GM12878 (cell line): ENCODE measurements around the gene CDHR2. TPM values are rescaled to one million over a fixed set of nuclear protein-coding genes. Genes with fewer than 3 reads are reported as not detected.

Experiments
- ATAC-seq: fragments of 200-7000 bp; cut with Tn5 transposase; 3 replicates; pipeline ENCODE4 v1.9.1; 2020; ENCODE audit warnings: mild to moderate bottlenecking, moderate library complexity
- BruUV-seq: library from RNA; stranded (reverse); fragments of 400-500 nt; replicated peaks from 2 replicates; lab custom pipeline; 2021; lab: Mats Ljungman, UMichigan
- CTCF ChIA-PET: fragments of 300-600 bp; sonication (Branson Sonifier 250); formaldehyde crosslinking; extraction: SDS; loops from one replicate; lab custom pipeline; 2021; ENCODE audit warnings: inconsistent platforms; lab: Yijun Ruan, JAX
- POLR2A ChIA-PET: fragments of 350-600 bp; formaldehyde crosslinking; extraction: SDS; loops from one replicate; lab custom pipeline; 2021; ENCODE audit warnings: inconsistent platforms; lab: Charles Lee
- RAD21 ChIA-PET: fragments of 300-600 bp; sonication (Branson Sonifier 250); formaldehyde crosslinking; loops from one replicate; lab custom pipeline; 2023; ENCODE audit warnings: antibody characterized with exemption; ENCODE audit not compliant: unreplicated experiment; lab: Charles Lee
- SMC1A ChIA-PET: fragments of 300-600 bp; sonication (Branson Sonifier 250); formaldehyde crosslinking; loops from one replicate; lab custom pipeline; 2023; ENCODE audit not compliant: unreplicated experiment, uncharacterized antibody; lab: Charles Lee
- DNase-seq: peaks from one replicate; pipeline ENCODE4 v3.0.0-alpha.2; 2011; ENCODE audit warnings: low read depth, low spot score
- FAIRE-seq: peaks from 3 replicates; lab custom pipeline; 2011; peaks lifted over from hg19 to GRCh38; lab: Jason Lieb, UNC
- H2AFZ ChIP-seq: 2 replicates; pipeline ENCODE4 v1.6.0; 2011; ENCODE audit warnings: low read depth, low read length, control low read depth; ENCODE audit not compliant: control insufficient read depth
- H3K27ac ChIP-seq: 2 replicates; pipeline ENCODE4 v1.5.1; 2011; ENCODE audit warnings: control low read depth; ENCODE audit not compliant: control insufficient read depth, insufficient read depth
- H3K27me3 ChIP-seq, 2 experiments: replicated peaks in 1 of 2; 2 replicates each; pipeline versions ENCODE4 v1.6.0 to v1.6.1; 2011; ENCODE audit warnings: low read length in 1 of 2; ENCODE audit not compliant: control insufficient read depth in 2 of 2, insufficient read depth in 2 of 2
- H3K36me3 ChIP-seq, 2 experiments: 2 replicates each; pipeline ENCODE4 v1.5.1; 2011; ENCODE audit warnings: low read length in 1 of 2; ENCODE audit not compliant: control insufficient read depth in 2 of 2, insufficient read depth in 2 of 2
- H3K4me1 ChIP-seq: 2 replicates; pipeline ENCODE4 v1.6.1; 2011; ENCODE audit warnings: mild to moderate bottlenecking, low read length, moderate library complexity, mixed read lengths; ENCODE audit not compliant: control insufficient read depth, insufficient read depth
- H3K4me2 ChIP-seq: 2 replicates; pipeline ENCODE4 v1.6.0; 2011; ENCODE audit warnings: control low read depth; ENCODE audit not compliant: control insufficient read depth, insufficient read depth
- H3K4me3 ChIP-seq: fragments of 200-600 bp; sonication (generic); 2 replicates; pipeline ENCODE4 v1.5.1; 2016
- H3K79me2 ChIP-seq: 2 replicates; pipeline ENCODE4 v1.6.0; 2011; ENCODE audit warnings: low read length; ENCODE audit not compliant: control insufficient read depth, insufficient read depth
- H3K9ac ChIP-seq: 2 replicates; pipeline ENCODE4 v1.8.0; 2011; ENCODE audit warnings: low read length, control low read depth, mixed read lengths; ENCODE audit not compliant: control insufficient read depth, insufficient read depth
- H3K9me3 ChIP-seq: replicated peaks from 3 replicates; pipeline ENCODE4 v1.5.1; 2011; ENCODE audit warnings: mild to moderate bottlenecking, low read length; ENCODE audit not compliant: control insufficient read depth, insufficient read depth
- H4K20me1 ChIP-seq: 2 replicates; pipeline ENCODE4 v1.6.0; 2011; ENCODE audit not compliant: control insufficient read depth, insufficient read depth
- CHD1 ChIP-seq: IDR thresholded peaks from 2 replicates; pipeline ENCODE4 v1.6.1; 2012; ENCODE audit warnings: low read depth, low read length, improper control_type of control experiment
- ETV6 ChIP-seq, 2 experiments: fragments of 450-650 bp in 1 of 2; IDR thresholded peaks in 1 of 2; conservative IDR thresholded peaks in 1 of 2; 2 replicates each; pipeline ENCODE4 v1.6.1; 2014; ENCODE audit warnings: antibody characterized with exemption in 1 of 2, borderline replicate concordance in 1 of 2, low read depth in 1 of 2, mild to moderate bottlenecking in 1 of 2, moderate library complexity in 1 of 2
- HDAC2 ChIP-seq: fragments of 200-600 bp; sonication (generic); IDR thresholded peaks from 2 replicates; pipeline ENCODE4 v1.6.1; 2017
- JUND ChIP-seq: IDR thresholded peaks from 2 replicates; pipeline ENCODE4 v1.6.1; 2012; ENCODE audit warnings: low read depth, mild to moderate bottlenecking, low read length, improper control_type of control experiment, moderate library complexity
- KDM1A ChIP-seq: fragments of 200-600 bp; sonication (generic); IDR thresholded peaks from 2 replicates; pipeline ENCODE4 v1.6.1; 2016; ENCODE audit warnings: borderline replicate concordance
- MTA3 ChIP-seq: IDR thresholded peaks from 2 replicates; pipeline ENCODE4 v1.6.1; 2012; ENCODE audit warnings: low read length, inconsistent platforms, borderline replicate concordance
- MYC ChIP-seq: IDR thresholded peaks from 2 replicates; pipeline ENCODE4 v1.6.1; 2011; ENCODE audit warnings: mild to moderate bottlenecking, low read length, moderate library complexity, inconsistent platforms; ENCODE audit not compliant: insufficient read depth, insufficient replicate concordance, insufficient read length, severe bottlenecking
- RCOR1 ChIP-seq: conservative IDR thresholded peaks from 2 replicates; pipeline ENCODE4 v1.6.1; 2012; ENCODE audit warnings: low read depth, low read length, improper control_type of control experiment
- TCF12 ChIP-seq: IDR thresholded peaks from 2 replicates; pipeline ENCODE4 v1.6.1; 2011; ENCODE audit warnings: low read depth, mild to moderate bottlenecking, low read length
- ZNF274 ChIP-seq: IDR thresholded peaks from one replicate; pipeline ENCODE4 v1.8.0; 2011; ENCODE audit not compliant: insufficient read length, insufficient read depth
- WGBS: methylation state at CpG from one replicate; pipeline ENCODE4 v1.1.6; 2016; ENCODE audit warnings: low lambda C conversion rate; ENCODE audit not compliant: insufficient replicate concordance, insufficient coverage; ENCODE audit errors: missing lambda C conversion rate; 5-methylcytosine and 5-hydroxymethylcytosine counted together
- in situ Hi-C: fragments of 300-500 bp; cut with MboI; formaldehyde crosslinking; loops from 9 replicates; pipeline ENCODE4 v1.14.3; 2018; ENCODE audit warnings: mixed read lengths
- intact Hi-C: fragments of 100-400 bp; cut with micrococcal nuclease; formaldehyde crosslinking; loops from one replicate; pipeline ENCODE4 v1.14.2; 2022; ENCODE audit not compliant: unreplicated experiment
- polyA plus RNA-seq, 11 experiments: library from polyadenylated mRNA; depleted of rRNA in 4 of 11; unstranded in 6 of 11; stranded (reverse) in 5 of 11; fragments of >200 nt; fragmentation: Nextera tagmentation in 4 of 11; fragmentation: Illumina TruSeq in 1 of 11; extraction: Ambion mirVana in 4 of 11; extraction: Trizol in 1 of 11; gene quantifications; 1 replicate in 1 of 11; 2 replicates in 10 of 11; pipeline versions ENCODE4 v1.2.1 to v1.2.3, GENCODE V29; 2011 to 2016; ENCODE audit warnings: inconsistent platforms in 2 of 11, missing spikeins in 2 of 11, low read depth in 1 of 11
- total RNA-seq, 4 experiments: library from RNA; depleted of rRNA in 3 of 4; stranded (reverse); fragments of >200 nt in 3 of 4; fragmentation: Illumina TruSeq in 1 of 4; extraction: Trizol in 1 of 4; gene quantifications; 2 replicates each; pipeline versions ENCODE4 v1.2.1 to v1.2.3, GENCODE V29; 2013 to 2021
- TF ChIP-seq, protein P1 (sequence below): fragments of 450-650 bp; IDR thresholded peaks from 2 replicates; pipeline ENCODE4 v1.6.1; 2017; ENCODE audit warnings: mild to moderate bottlenecking
- TF ChIP-seq, protein P2 (sequence below): IDR thresholded peaks from 2 replicates; pipeline ENCODE4 v1.6.1; 2011; ENCODE audit warnings: borderline replicate concordance, low read depth, mild to moderate bottlenecking, moderate library complexity, mixed read lengths, low read length; ENCODE audit not compliant: insufficient read depth; ENCODE audit errors: extremely low read length
- TF ChIP-seq, protein P3 (sequence below): IDR thresholded peaks from 2 replicates; pipeline ENCODE4 v1.6.1; 2011; ENCODE audit warnings: low read depth, mild to moderate bottlenecking, low read length, moderate library complexity, borderline replicate concordance; ENCODE audit errors: extremely low read depth

CDHR2 gene
- total and polyA plus RNA-seq, 10 of the 15 experiments (the other 5 are each of a cell fraction or from before 2014, with no cell fraction given): 0.03 to 0.46 (median 0.06) TPM; not detected in 5

DNA sequence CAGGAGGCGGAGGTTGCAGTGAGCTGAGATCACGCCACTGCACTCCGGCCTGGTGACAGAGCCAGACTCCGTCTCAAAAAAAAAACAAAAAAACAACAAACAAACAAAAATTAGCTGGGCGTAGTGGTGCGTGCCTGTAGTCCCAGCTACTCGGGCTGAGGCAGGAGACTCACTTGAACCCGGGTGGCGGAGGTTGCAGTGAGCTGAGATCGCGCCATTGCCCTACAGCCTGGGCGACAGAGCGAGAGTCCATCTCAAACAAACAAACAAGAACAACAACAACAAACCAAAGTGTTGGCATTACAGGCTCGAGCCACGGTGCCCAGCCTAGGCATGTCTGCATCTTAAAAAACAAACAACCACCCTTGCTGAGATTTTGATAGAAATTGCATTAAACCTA lies 24.2 kb upstream of the CDHR2 start:
- TF ChIP-seq, protein P1, sequence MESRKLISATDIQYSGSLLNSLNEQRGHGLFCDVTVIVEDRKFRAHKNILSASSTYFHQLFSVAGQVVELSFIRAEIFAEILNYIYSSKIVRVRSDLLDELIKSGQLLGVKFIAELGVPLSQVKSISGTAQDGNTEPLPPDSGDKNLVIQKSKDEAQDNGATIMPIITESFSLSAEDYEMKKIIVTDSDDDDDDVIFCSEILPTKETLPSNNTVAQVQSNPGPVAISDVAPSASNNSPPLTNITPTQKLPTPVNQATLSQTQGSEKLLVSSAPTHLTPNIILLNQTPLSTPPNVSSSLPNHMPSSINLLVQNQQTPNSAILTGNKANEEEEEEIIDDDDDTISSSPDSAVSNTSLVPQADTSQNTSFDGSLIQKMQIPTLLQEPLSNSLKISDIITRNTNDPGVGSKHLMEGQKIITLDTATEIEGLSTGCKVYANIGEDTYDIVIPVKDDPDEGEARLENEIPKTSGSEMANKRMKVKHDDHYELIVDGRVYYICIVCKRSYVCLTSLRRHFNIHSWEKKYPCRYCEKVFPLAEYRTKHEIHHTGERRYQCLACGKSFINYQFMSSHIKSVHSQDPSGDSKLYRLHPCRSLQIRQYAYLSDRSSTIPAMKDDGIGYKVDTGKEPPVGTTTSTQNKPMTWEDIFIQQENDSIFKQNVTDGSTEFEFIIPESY: no peak
- TF ChIP-seq ZNF274: no peak
- no peak for TF ChIP-seq TCF12
- TF ChIP-seq RCOR1: no peak
- TF ChIP-seq, protein P2, sequence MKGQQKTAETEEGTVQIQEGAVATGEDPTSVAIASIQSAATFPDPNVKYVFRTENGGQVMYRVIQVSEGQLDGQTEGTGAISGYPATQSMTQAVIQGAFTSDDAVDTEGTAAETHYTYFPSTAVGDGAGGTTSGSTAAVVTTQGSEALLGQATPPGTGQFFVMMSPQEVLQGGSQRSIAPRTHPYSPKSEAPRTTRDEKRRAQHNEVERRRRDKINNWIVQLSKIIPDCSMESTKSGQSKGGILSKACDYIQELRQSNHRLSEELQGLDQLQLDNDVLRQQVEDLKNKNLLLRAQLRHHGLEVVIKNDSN: no peak
- no peak for TF ChIP-seq MTA3
- no peak for TF ChIP-seq KDM1A
- no peak for TF ChIP-seq CHD1
- TF ChIP-seq, protein P3, sequence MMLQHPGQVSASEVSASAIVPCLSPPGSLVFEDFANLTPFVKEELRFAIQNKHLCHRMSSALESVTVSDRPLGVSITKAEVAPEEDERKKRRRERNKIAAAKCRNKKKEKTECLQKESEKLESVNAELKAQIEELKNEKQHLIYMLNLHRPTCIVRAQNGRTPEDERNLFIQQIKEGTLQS: no peak
- no peak for TF ChIP-seq JUND
- no peak for TF ChIP-seq HDAC2
- no peak for TF ChIP-seq MYC
- TF ChIP-seq ETV6 (conservative IDR thresholded peaks at IDR 0.05 in 1 of 2, IDR thresholded peaks at IDR 0.05 in 1 of 2; ENCODE audit: borderline replicate concordance in 1 of 2, low read depth in 1 of 2): no peak
- ChIA-PET POLR2A (no interaction called here), SMC1A (no interaction called here), RAD21 (no interaction called here), CTCF (no interaction called here)
- 97% methylated on average over 15 of the region's 15 CpGs for WGBS
- no TSS peak for BruUV-seq
- Histone ChIP-seq H4K20me1 (no peaks in the 10 kb centered on the region), H2AFZ (no peak overlapping the region), H3K9me3 (no peaks in the 10 kb centered on the region), H3K4me2 (no peak overlapping the region), H3K36me3 (peaks cover 10 to 23% of the 10 kb centered on the region in 2 experiments; a peak in 3 of 4 replicates), H3K27ac (no peak overlapping the region), H3K79me2 (no peaks in the 10 kb centered on the region; the same call in 1 of the 2 replicates), H3K4me3 (no peak overlapping the region), H3K27me3 (no peaks in the 10 kb centered on the region), H3K4me1 (peaks cover 8% of the 10 kb centered on the region), H3K9ac (no peak overlapping the region)
- in situ Hi-C loops: no loop called here
- DNase-seq (no peak), FAIRE-seq (no peak), ATAC-seq (no peak)
- intact Hi-C loops: no loop called here
